GM18951 (cell line): ENCODE data around the gene EFTUD2.

Source experiments
- POLR2A ChIP-seq: IDR thresholded peaks from 4 replicates; pipeline ENCODE4 v1.6.1; 2011; ENCODE audit warnings: mild to moderate bottlenecking; ENCODE audit not compliant: insufficient read length, insufficient read depth; ENCODE audit errors: extremely low read depth
- in situ Hi-C: fragments of 300-500 bp; cut with MboI; formaldehyde crosslinking; loops from one replicate; pipeline ENCODE4 v1.12.0; 2022; ENCODE audit warnings: low sequenced_read_pairs, mixed read lengths, inconsistent platforms; ENCODE audit not compliant: unreplicated experiment

The EFTUD2 gene

DNA sequence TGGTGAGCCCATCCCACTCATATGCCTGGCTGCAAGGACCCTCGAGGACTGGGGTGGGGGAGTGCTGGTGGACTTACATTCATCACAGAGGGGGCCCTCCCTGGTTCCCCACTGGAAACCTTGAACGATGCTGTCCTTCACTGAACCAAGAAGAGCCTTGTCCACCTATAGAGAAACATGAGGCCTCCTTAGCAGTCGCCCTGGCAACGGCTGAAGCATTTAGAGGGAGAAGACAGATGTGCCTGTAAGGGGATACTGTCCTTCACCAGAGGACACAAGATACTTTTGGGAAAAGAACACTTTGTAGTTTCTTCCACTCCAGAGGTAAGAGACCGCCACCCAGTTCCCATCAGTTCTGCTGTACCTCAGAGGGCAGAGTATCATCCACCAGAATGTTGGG, 45.1 kb downstream of the EFTUD2 start:
- no peak for TF ChIP-seq POLR2A
- in situ Hi-C loops: no loop called here

DNA sequence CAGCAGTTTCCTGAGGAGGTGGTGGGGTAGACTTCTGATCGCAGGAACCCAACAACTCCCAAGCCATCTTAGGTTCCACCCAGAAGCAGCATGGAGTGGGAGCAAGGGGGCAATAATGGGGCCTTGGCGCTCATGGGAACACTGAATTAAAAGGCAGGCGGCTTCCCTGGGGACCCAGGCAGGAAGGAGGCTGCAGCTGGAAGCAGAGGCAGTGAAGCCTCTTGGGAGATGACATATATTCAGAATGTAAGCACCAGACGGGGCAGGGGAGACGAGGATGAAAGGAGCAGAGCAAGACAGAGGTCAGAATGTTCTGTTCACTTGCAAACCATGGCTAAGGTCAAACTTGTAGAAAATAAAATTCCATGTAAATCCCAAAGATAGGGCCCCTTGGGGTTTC, 48.6 kb downstream of the EFTUD2 start:
- in situ Hi-C loops: no loop called here
- TF ChIP-seq POLR2A: no peak

DNA sequence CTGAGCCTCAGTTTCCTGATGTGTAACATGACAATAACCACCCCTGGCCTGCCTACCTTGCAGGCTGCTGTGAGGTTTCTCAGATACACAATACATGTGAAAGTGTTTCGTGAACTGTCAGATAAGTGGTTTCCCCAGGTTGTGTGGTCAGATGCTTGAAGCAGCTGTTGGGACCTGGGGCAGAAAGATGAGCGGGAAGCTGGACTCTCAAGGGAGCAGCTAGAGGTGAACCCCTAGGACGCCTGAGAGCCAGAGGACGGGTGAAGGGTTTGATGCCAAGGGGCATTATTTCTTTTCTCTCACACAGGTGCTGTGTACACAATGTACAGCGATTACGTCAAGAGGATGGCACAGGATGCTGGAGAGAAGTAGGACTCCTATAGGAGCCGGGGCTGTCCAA, 49.2 kb downstream of the EFTUD2 start:
- no peak for TF ChIP-seq POLR2A
- in situ Hi-C loops: no loop called here

DNA sequence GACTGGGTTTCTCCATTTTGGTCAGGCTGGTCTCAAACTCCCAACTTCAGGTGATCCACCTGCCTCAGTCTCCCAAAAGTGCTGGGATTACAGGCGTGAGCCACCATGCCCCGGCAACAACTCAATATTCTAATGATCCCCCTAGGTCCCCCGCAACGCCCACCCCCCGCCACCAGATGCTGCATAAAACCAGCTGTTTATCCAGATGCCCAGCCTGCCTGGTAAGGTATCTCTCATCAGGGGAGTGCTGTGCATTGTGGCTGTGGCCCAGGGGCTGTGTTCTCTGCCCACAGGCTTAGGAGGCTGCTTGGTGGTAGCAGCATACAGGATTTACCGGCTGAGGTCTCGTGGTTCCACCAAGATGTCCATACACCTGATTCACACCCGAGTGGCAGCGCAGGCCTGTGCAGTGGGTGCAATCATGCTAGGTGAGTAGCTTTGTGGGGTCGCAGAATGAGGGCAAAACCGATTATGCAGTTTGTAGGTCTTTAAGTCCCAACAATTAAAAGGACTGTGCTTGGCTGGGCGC, 50.2 kb downstream of the EFTUD2 start:
- no peak for TF ChIP-seq POLR2A
- in situ Hi-C loops: no loop called here

DNA sequence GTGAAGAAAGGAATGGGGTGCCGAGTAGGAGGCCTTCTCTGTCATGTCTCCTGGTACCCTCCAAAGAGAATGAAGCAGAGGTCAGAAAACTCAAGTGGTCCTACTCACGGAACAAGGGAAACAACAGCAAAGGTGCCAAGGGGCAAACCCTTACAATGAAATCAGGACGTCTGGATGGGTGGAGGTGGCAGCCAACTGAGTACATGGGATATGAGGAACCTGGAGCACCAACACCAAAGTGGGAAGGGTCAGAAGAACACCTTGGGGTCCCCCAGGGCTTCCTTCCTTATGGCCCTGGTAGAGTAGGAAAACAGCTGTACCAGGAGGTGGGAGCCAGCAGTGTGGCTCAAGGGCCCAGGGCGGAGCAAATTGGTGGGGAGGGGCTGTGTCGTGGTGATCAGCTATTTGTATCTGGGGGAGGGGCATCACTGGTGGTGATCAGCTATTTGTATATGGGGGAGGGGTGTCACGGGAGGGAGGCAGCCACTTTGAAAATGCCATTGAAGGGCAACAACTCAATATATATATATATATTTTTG, 50.9 kb downstream of the EFTUD2 start:
- in situ Hi-C loops: no loop called here
- TF ChIP-seq POLR2A: no peak

DNA sequence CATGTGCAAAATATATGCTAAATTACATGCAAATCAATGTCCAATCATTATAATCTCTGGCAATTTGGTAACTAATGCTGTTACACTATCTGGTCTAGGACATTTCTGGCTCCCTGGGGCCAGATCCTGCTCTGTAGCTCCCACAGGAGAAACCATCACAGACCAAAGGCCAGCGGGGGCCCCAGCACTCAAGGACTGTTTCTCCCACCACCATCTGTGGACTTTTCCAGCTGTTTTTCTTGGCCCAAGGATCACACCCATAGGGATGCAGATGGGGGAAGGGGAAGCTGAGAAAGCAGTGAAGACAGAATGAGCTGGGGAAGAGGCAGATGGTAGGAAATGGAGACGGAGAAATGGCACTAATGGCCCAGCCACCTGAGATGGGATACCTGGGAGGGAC, 51.7 kb downstream of the EFTUD2 start, which contains the start of gene HIGD1B:
HIGD1B (plus strand) TSS at position 298 of the 400 bp plus-strand sequence. CDS start 270 bp downstream, outside the sequence.
- in situ Hi-C loops: no loop called here
- no peak for TF ChIP-seq POLR2A

DNA sequence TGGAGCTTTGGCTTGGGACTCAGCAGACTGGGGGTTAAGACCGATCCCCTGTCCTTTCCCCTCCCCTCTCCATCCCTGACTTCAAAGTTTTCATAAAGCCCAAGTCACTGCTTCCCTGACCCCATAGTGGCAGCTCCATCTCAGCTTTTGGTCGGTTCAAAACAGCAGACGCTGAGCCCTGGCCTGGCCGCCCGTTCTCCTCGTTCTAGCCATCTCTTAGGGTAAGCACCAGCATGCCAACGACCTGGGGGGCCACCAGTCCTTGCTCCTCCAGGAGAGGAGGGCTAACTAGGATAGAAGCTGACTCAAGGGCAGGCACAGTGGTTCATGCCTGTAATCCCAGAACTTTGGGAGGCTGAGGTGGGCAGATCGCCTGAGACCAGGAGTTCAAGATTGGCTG, 53.0 kb downstream of the EFTUD2 start:
- TF ChIP-seq POLR2A: no peak
- in situ Hi-C loops: no loop called here

DNA sequence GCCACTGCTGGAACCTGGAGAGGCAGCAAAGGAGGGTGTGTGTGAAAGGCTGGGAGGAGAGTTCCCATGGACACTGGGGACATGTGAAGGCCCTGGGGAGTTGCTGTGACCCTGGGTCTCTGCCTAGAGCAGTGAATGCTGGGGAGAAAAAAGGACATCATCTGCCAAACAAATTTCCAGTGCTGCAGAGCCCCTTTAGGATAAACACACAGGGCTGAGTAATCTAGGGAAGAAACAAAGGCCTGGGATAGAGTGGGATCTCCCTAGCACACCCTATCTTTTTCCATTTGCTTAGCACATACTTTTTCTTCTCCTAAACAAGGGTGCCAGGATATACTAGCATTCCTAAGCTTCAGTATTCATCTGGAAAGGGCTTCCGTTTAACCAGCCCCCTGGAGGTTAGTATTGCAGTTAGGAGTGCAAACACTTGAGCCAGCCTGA, 54.8 kb downstream of the EFTUD2 start:
- in situ Hi-C loops: no loop called here
- no peak for TF ChIP-seq POLR2A

DNA sequence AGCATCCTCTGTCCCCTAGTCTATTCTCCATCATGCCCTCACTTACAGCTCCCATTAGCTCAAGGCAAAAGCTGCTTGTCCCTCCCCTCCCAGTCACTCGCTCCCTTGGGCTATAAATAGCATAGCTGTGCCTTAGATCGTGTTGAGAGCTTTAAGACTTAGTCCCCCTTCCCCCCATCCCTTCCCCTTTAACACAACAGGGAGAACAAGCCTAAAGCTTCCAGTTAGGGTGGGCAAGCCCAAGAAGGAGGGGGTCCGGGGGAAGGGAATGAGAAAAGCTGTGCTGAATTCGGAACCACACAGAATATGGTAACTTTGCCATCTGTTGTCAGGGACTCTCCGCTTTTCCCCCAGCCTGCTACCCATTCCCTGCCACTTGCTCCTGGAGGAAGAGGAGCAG, 56.5 kb downstream of the EFTUD2 start:
- TF ChIP-seq POLR2A: no peak
- in situ Hi-C loops: no loop called here

DNA sequence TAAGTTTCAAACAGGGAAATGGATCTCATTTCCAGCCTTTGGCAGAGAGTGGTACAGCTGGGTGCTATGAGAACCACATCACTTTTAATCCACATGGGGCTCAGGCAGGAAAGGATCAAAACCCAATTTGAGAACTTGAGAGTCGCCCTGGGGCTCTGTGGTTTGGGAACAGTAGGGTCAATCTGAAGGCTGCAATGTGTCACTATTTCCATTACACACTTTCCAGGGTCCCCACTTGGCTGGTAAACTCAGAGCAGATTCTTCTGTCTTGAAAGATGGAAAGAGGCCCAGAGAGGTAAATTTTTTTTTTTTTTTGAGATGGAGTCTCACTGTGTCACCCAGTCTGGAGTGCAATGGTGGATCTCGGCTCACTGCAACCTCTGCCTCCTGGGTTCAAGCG, 58.3 kb downstream of the EFTUD2 start:
- in situ Hi-C loops: no loop called here
- TF ChIP-seq POLR2A: no peak

DNA sequence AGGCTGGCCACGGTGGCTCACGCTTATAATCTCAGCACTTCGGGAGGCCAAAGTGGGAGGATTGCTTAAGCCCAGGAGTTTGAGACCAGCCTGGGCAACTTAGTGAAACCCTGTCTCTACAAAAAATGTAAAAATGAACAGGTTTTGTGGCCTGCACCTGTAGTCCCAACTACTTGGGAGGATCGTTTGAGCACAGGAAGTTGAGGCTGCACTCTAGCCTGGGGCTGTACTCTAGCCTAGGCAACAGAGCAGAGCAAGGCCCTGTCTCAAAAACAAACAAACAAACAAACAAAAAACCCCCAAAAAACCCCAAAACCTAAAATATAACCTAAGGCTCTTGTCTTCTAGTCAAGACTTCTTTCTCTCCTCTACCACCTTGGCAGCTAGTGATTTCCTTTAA, 59.0 kb downstream of the EFTUD2 start:
- TF ChIP-seq POLR2A: no peak
- in situ Hi-C loops: no loop called here

DNA sequence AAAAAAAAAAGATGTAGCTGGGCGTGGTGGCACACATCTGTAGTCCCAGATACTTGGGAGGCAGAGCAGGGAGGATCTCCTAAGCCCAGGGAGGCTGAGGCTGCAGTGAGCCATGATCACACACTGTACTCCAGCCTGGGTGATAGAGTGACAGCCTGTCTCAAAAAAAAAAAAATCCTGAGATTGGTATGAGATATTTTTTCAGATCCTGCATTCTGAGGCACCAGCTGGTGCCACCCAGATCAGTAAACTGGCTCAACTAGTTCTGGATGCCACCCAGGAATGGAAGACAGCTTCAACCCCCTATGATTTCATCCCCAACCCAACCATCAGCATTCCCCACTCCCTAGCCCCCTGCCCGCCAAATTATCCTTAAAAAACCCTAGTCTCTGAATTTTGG, 62.0 kb downstream of the EFTUD2 start:
- no peak for TF ChIP-seq POLR2A
- in situ Hi-C loops: no loop called here

DNA sequence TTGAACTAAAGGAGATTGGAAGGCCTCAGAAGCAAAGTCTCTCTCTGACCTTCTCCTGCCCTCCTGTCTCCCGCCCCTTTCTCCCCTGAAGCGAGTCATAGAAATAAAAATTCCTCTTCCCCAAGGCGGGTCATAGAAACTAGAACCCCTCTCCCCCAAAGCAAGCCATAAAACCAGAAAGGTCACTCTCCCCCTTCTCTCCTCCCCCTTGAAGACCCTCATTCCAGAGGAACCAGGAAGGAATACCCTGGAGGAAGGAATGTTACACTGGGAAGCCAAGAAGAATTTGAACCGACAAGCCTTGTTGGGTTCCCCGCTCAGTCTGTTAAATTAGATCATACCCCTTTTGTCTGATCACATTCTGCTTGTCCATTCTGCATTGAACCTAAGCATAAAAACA, 66.4 kb downstream of the EFTUD2 start:
- TF ChIP-seq POLR2A: no peak
- in situ Hi-C loops: no loop called here

DNA sequence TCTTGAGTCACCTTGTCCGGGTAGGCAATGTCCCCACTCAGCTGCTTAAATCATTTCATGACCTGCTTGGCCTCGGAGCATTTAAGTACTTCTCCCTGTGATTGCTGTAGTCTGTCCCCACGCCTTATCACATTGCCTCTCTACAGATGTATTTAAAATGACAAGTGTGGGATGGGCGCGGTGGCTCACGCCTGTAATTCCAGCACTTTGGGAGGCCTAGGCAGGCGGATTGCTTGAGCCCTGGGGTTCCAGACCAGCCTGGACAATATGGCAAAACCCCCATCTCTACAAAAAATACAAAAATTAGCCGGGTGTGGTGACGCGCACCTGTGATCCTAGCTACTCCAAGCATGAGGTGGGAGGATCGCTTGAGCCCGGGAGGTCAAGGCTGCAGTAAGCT, 67.9 kb downstream of the EFTUD2 start:
- in situ Hi-C loops: no loop called here
- TF ChIP-seq POLR2A: no peak
